Stomach (tissue), 4 donors: ENCODE measurements around the gene MDFI.

Experiments used
- CTCF ChIP-seq, 7 experiments: fragments of 450-650 bp in 4 of 7; fragments of 200-600 bp in 3 of 7; sonication (generic) in 3 of 7; IDR thresholded peaks; one replicate each; pipeline ENCODE4 v1.5.1; 2016 to 2019; ENCODE audit warnings: antibody characterized with exemption in 7 of 7, control low read depth in 2 of 7, mild to moderate bottlenecking in 1 of 7
- EP300 ChIP-seq: sonication (generic); formaldehyde crosslinking; IDR thresholded peaks from one replicate; pipeline ENCODE4 v1.6.1; 2017; ENCODE audit warnings: antibody characterized with exemption
- POLR2A ChIP-seq, 4 donors: fragments of 450-650 bp; IDR thresholded peaks; one replicate each; pipeline ENCODE4 v1.6.1; 2016; ENCODE audit warnings: antibody characterized with exemption in 4 of 4, control low read depth in 2 of 4, mild to moderate bottlenecking in 1 of 4, moderate library complexity in 1 of 4
- POLR2AphosphoS5 ChIP-seq, 3 donors: sonication (generic); formaldehyde crosslinking; IDR thresholded peaks; one replicate each; pipeline ENCODE4 v1.6.1; 2016; ENCODE audit warnings: antibody characterized with exemption in 3 of 3

DNA sequence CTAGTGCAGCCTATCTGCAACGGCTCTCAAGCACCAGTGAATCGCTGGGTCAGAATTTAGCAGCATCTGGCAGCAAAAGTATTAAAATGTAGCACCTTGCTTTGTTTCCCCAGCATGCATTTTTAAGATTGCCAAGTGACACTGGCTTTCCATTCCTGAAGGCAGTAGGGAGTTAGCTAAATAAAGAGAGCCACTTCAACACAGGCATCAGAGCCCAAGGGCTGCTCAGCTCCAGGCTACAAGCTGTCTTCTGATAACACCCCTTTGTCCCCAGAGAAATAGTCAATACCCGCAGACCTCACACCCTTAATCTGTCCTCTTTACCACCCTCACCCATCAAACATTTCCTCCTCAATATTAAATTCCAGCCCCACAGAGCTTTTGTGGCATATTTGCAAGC is 19.7 kb upstream of the MDFI start:
- TF ChIP-seq POLR2AphosphoS5 (IDR thresholded peaks at IDR 0.05) = no peak
- no peak for TF ChIP-seq CTCF (IDR thresholded peaks at IDR 0.05)
- TF ChIP-seq POLR2A (IDR thresholded peaks at IDR 0.05) = no peak
- TF ChIP-seq EP300 = no peak
